ENCODE data around the gene BGN.

GRCh38 chrX:153554519-153555167 lies 59.9 kb downstream of the BGN start:
- TF ChIP-seq CTCF (conservative IDR thresholded peaks at IDR 0.05; ENCODE audit: low read length) (peak; percentile 77), EZH2phosphoT487 (IDR thresholded peaks at IDR 0.05; ENCODE audit: borderline replicate concordance, low read depth, low read length) (no peak)
